SK-N-SH treated with all-trans-retinoic acid at 6 μM for 48 hours (cell line): ENCODE data around the gene ANTXR2.

Source experiments
- ATAC-seq: fragments of 200-7000 bp; cut with Tn5 transposase; 3 replicates; pipeline ENCODE4 v1.9.1; 2020; ENCODE audit warnings: mild to moderate bottlenecking, moderate library complexity
- ARNTL ChIP-seq: fragments of 450-650 bp; formaldehyde crosslinking; IDR thresholded peaks from 2 replicates; pipeline ENCODE4 v1.5.0; 2020; ENCODE audit warnings: low read depth, mild to moderate bottlenecking, moderate library complexity, borderline replicate concordance
- BACH2 ChIP-seq: fragments of 250-450 bp; sonication (Bioruptor Pico); IDR thresholded peaks from 2 replicates; pipeline ENCODE4 v1.9.0; 2021; ENCODE audit warnings: mild to moderate bottlenecking, borderline replicate concordance
- CREB5 ChIP-seq: fragments of 250-450 bp; sonication (Bioruptor Pico); IDR thresholded peaks from 2 replicates; pipeline ENCODE4 v1.5.1; 2020; ENCODE audit warnings: low read depth, mild to moderate bottlenecking, moderate library complexity
- CSRNP3 ChIP-seq: fragments of 250-450 bp; sonication (Bioruptor Pico); IDR thresholded peaks from 2 replicates; pipeline ENCODE4 v1.5.1; 2021; ENCODE audit warnings: mild to moderate bottlenecking, moderate library complexity
- ESRRG ChIP-seq: fragments of 250-450 bp; sonication (Bioruptor Pico); IDR thresholded peaks from 2 replicates; pipeline ENCODE4 v1.6.1; 2021; ENCODE audit warnings: mild to moderate bottlenecking
- ISL1 ChIP-seq: fragments of 250-450 bp; sonication (Bioruptor Pico); IDR thresholded peaks from 2 replicates; pipeline ENCODE4 v2.1.2; 2022; ENCODE audit warnings: mild to moderate bottlenecking, moderate library complexity
- OSR1 ChIP-seq: fragments of 250-450 bp; sonication (Bioruptor Pico); IDR thresholded peaks from 2 replicates; pipeline ENCODE4 v1.8.0; 2022; ENCODE audit warnings: moderate library complexity, mild to moderate bottlenecking, inconsistent platforms
- PATZ1 ChIP-seq: fragments of 250-450 bp; sonication (Bioruptor Pico); IDR thresholded peaks from 2 replicates; pipeline ENCODE4 v1.8.0; 2020; ENCODE audit warnings: mild to moderate bottlenecking, moderate library complexity, borderline replicate concordance
- POU6F1 ChIP-seq: fragments of 250-450 bp; sonication (Bioruptor Pico); IDR thresholded peaks from 2 replicates; pipeline ENCODE4 v1.8.0; 2021; ENCODE audit warnings: low read depth, mild to moderate bottlenecking, moderate library complexity, borderline replicate concordance
- PPARA ChIP-seq: fragments of 250-450 bp; sonication (Bioruptor Pico); IDR thresholded peaks from 2 replicates; pipeline ENCODE4 v1.5.0; 2020; ENCODE audit warnings: mild to moderate bottlenecking, borderline replicate concordance
- SNAI2 ChIP-seq: fragments of 250-450 bp; sonication (Bioruptor Pico); IDR thresholded peaks from 2 replicates; pipeline ENCODE4 v1.5.0; 2020; ENCODE audit warnings: mild to moderate bottlenecking, moderate library complexity
- TCF4 ChIP-seq: fragments of 250-450 bp; sonication (Bioruptor Pico); IDR thresholded peaks from 2 replicates; pipeline ENCODE4 v1.8.0; 2021; ENCODE audit warnings: mild to moderate bottlenecking, moderate library complexity, borderline replicate concordance
- TOX ChIP-seq: fragments of 250-450 bp; sonication (Bioruptor Pico); IDR thresholded peaks from 2 replicates; pipeline ENCODE4 v1.8.0; 2021; ENCODE audit warnings: mild to moderate bottlenecking, moderate library complexity, borderline replicate concordance
- TSHZ2 ChIP-seq: fragments of 250-450 bp; sonication (Bioruptor Pico); IDR thresholded peaks from 2 replicates; pipeline ENCODE4 v1.5.0; 2020; ENCODE audit warnings: mild to moderate bottlenecking, moderate library complexity
- ZFP3 ChIP-seq: fragments of 250-450 bp; sonication (Bioruptor Pico); IDR thresholded peaks from 2 replicates; pipeline ENCODE4 v1.5.0; 2020; ENCODE audit warnings: mild to moderate bottlenecking, moderate library complexity
- ZFP30 ChIP-seq: fragments of 450-650 bp; formaldehyde crosslinking; IDR thresholded peaks from 2 replicates; pipeline ENCODE4 v1.5.0; 2022; ENCODE audit warnings: mild to moderate bottlenecking, moderate library complexity
- ZNF565 ChIP-seq: fragments of 450-650 bp; formaldehyde crosslinking; conservative IDR thresholded peaks from 2 replicates; pipeline ENCODE4 v1.5.0; 2020; ENCODE audit warnings: low read depth, mild to moderate bottlenecking, moderate library complexity
- ZNF70 ChIP-seq: fragments of 450-650 bp; formaldehyde crosslinking; IDR thresholded peaks from 2 replicates; pipeline ENCODE4 v1.5.0; 2020; ENCODE audit warnings: mild to moderate bottlenecking, moderate library complexity

Gene ANTXR2

GRCh38 chr4:80070880-80071603 lies 2.0 kb downstream of the ANTXR2 start:
- TF ChIP-seq TCF4 (CRISPR knock-in tag) (no peak), POU6F1 (no peak), ESRRG (CRISPR knock-in tag) (no peak), TOX (CRISPR knock-in tag) (no peak), ZFP3 (CRISPR knock-in tag) (no peak), OSR1 (no peak), PPARA (CRISPR knock-in tag) (no peak), BACH2 (CRISPR knock-in tag) (no peak), CSRNP3 (no peak), TSHZ2 (CRISPR knock-in tag) (no peak), ARNTL (CRISPR knock-in tag) (no peak), SNAI2 (no peak), ZNF565 (CRISPR knock-in tag) (no peak)
- ATAC-seq, result no peak

GRCh38 chr4:80069837-80070731 lies 2.9 kb downstream of the ANTXR2 start:
- no peak for ATAC-seq
- TF ChIP-seq ZFP30, result no peak
- no peak for TF ChIP-seq SNAI2
- TF ChIP-seq POU6F1, result no peak
- no peak for TF ChIP-seq ZNF70 (CRISPR knock-in tag)
- peak; percentile 63; the same call in 1 of the 2 replicates for TF ChIP-seq ISL1 (CRISPR knock-in tag)
- TF ChIP-seq ZFP3 (CRISPR knock-in tag), result no peak
- TF ChIP-seq ESRRG (CRISPR knock-in tag), result no peak
- no peak for TF ChIP-seq BACH2 (CRISPR knock-in tag)
- 0 out of 2 replicates have a peak, but pooled peaks have one; percentile 22 for TF ChIP-seq PATZ1 (CRISPR knock-in tag)
- no peak for TF ChIP-seq CREB5
- TF ChIP-seq, all 23 proteins: peak for 2
